K562 (cell line): ENCODE data around the gene DEDD. TPM values are rescaled to one million over a fixed set of nuclear protein-coding genes. Genes with fewer than 3 reads are reported as not detected.

Experiments used
- DMBX1 ChIP-seq: fragments of 250-450 bp; sonication (Bioruptor Pico); IDR thresholded peaks from 2 replicates; pipeline ENCODE4 v1.8.0; 2022; ENCODE audit warnings: inconsistent platforms, mild to moderate bottlenecking, moderate library complexity, borderline replicate concordance
- JUNB ChIP-seq: fragments of 450-650 bp; formaldehyde crosslinking; conservative IDR thresholded peaks from 2 replicates; pipeline ENCODE4 v1.4.0; 2020; ENCODE audit warnings: mild to moderate bottlenecking
- KLF13 ChIP-seq: fragments of 450-650 bp; IDR thresholded peaks from 2 replicates; pipeline ENCODE4 v1.6.1; 2016; ENCODE audit warnings: missing genetic modification characterization, low read depth, mild to moderate bottlenecking, missing compliant biosample characterization, moderate library complexity, borderline replicate concordance
- MECOM ChIP-seq: fragments of 250-450 bp; sonication (Bioruptor Pico); IDR thresholded peaks from 2 replicates; pipeline ENCODE4 v1.8.0; 2022; ENCODE audit warnings: inconsistent platforms
- NFIC ChIP-seq: fragments of 450-650 bp; IDR thresholded peaks from 2 replicates; pipeline ENCODE4 v1.6.1; 2017; ENCODE audit warnings: mild to moderate bottlenecking, inconsistent platforms
- NONO ChIP-seq, 2 experiments: fragments of 200-400 bp in 1 of 2; fragments of 450-650 bp in 1 of 2; formaldehyde crosslinking in 1 of 2; IDR thresholded peaks; 2 replicates each; pipeline ENCODE4 v1.6.1; 2017; ENCODE audit warnings: low read depth in 2 of 2, mild to moderate bottlenecking in 2 of 2, moderate library complexity in 2 of 2, low read length in 1 of 2
- PHTF2 ChIP-seq: fragments of 250-450 bp; sonication (Bioruptor Pico); IDR thresholded peaks from 2 replicates; pipeline ENCODE4 v1.5.0; 2021; ENCODE audit warnings: mild to moderate bottlenecking
- POLR2A ChIP-seq: fragments of 450-650 bp; conservative IDR thresholded peaks from 2 replicates; pipeline ENCODE4 v1.6.1; 2016
- POLR2G ChIP-seq: fragments of 200-400 bp; formaldehyde crosslinking; IDR thresholded peaks from 2 replicates; pipeline ENCODE4 v1.6.1; 2017; ENCODE audit warnings: low read depth, mild to moderate bottlenecking, antibody characterized with exemption, low read length, moderate library complexity
- TBL1XR1 ChIP-seq, 2 experiments: IDR thresholded peaks; 2 replicates each; pipeline ENCODE4 v1.6.1; 2012; ENCODE audit warnings: improper control_type of control experiment in 2 of 2, low read length in 2 of 2, mild to moderate bottlenecking in 1 of 2
- TCF7 ChIP-seq: sonication (generic); IDR thresholded peaks from 2 replicates; pipeline ENCODE4 v1.6.1; 2016; ENCODE audit warnings: antibody characterized with exemption, borderline replicate concordance
- ZNF311 ChIP-seq: fragments of 250-450 bp; sonication (Bioruptor Pico); IDR thresholded peaks from 2 replicates; pipeline ENCODE4 v1.4.0; 2020; ENCODE audit warnings: mild to moderate bottlenecking, moderate library complexity
- ZNF696 ChIP-seq: fragments of 250-450 bp; sonication (Bioruptor Pico); conservative IDR thresholded peaks from 2 replicates; pipeline ENCODE4 v1.4.0; 2020; ENCODE audit warnings: mild to moderate bottlenecking, moderate library complexity
- polyA plus RNA-seq, 8 experiments: library from polyadenylated mRNA; depleted of rRNA in 4 of 8; stranded (reverse) in 5 of 8; unstranded in 3 of 8; fragments of >200 nt; fragmentation: Nextera tagmentation in 2 of 8; fragmentation: Illumina TruSeq in 1 of 8; extraction: Ambion mirVana in 2 of 8; extraction: Trizol in 1 of 8; gene quantifications; 2 replicates each; pipeline versions ENCODE4 v1.2.1 to v1.2.3, GENCODE V29; 2011 to 2014; ENCODE audit warnings: inconsistent platforms in 1 of 8, missing spikeins in 1 of 8
- total RNA-seq, 7 experiments: library from RNA; depleted of rRNA in 6 of 7; stranded (reverse); fragments of >200 nt in 6 of 7; fragmentation: Illumina TruSeq in 2 of 7; extraction: Trizol in 2 of 7; gene quantifications; 2 replicates each; pipeline versions ENCODE4 v1.2.1 to v1.2.3, GENCODE V29; 2011 to 2021; ENCODE audit warnings: low replicate concordance in 1 of 7
- TF ChIP-seq, protein P1 (sequence below): fragments of 150-350 bp; conservative IDR thresholded peaks from 2 replicates; pipeline ENCODE4 v1.6.1; 2014; ENCODE audit warnings: low read length
- TF ChIP-seq, protein P2 (sequence below): fragments of 250-450 bp; sonication (Bioruptor Pico); IDR thresholded peaks from 2 replicates; pipeline ENCODE4 v1.9.0; 2021; ENCODE audit warnings: mild to moderate bottlenecking
- TF ChIP-seq, protein P3 (sequence below): fragments of 450-650 bp; IDR thresholded peaks from 2 replicates; pipeline ENCODE4 v1.6.1; 2014; ENCODE audit warnings: low read depth, mild to moderate bottlenecking, moderate library complexity, borderline replicate concordance
- TF ChIP-seq, protein P4 (sequence below): sonication (generic); formaldehyde crosslinking; IDR thresholded peaks from 2 replicates; pipeline ENCODE4 v1.8.0; 2022; ENCODE audit warnings: mild to moderate bottlenecking, missing genetic modification reagents
- TF ChIP-seq, protein P5 (sequence below): fragments of 250-450 bp; sonication (Bioruptor Pico); IDR thresholded peaks from 2 replicates; pipeline ENCODE4 v1.5.0; 2021; ENCODE audit warnings: mild to moderate bottlenecking, moderate library complexity

Gene DEDD
- total and polyA plus RNA-seq, 9 of the 15 experiments (the other 6 are each of a cell fraction or from before 2014, with no cell fraction given): 11.6 to 41.0 (median 16.8) TPM

DNA sequence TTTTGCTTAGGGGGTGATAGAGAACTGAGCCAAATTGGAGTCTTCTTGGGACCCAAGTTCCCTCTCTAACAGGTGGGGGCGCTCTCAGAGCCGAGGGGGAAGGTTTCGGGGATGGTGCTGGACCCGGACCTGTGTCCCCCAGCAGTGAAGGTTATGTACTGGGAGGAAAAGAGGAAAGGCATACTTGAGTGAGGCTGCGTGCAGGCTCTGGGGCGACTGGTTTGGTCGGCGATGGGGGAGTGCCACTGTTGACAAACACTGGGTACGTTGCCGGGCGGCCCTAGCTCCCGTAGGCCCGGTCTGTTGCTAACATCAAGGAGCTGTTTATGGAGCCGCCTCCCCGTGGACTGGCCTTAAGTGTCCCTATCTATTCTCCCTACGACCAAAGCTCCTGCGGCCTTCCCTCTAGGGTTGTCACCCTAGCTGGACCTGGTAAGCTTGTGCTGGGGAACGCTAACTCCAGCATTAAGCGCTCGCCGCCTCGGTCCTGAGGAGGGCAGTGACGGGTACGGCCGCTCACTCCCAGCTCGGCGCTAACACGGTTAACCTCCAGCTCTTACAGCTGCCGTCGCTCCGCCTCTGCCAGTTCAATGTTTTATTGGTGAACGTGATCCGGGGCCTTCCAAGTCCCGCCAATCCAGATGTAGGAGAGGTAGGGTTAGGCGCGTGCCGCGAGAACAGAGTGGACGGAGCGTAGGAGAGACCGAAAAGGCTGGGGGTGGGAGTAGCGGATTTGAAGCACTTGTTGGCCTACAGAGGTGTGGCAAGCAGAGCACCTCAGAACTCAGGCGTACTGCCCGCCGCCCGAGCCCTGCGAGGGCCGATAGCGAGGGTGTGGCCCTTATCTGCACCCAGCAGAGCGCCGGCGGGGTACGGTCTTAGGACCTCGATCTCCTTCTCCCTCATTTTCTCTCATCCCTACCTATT is 33.5 kb upstream of the DEDD start, which contains the start of gene PPOX (continued):
- TF ChIP-seq, protein P1, sequence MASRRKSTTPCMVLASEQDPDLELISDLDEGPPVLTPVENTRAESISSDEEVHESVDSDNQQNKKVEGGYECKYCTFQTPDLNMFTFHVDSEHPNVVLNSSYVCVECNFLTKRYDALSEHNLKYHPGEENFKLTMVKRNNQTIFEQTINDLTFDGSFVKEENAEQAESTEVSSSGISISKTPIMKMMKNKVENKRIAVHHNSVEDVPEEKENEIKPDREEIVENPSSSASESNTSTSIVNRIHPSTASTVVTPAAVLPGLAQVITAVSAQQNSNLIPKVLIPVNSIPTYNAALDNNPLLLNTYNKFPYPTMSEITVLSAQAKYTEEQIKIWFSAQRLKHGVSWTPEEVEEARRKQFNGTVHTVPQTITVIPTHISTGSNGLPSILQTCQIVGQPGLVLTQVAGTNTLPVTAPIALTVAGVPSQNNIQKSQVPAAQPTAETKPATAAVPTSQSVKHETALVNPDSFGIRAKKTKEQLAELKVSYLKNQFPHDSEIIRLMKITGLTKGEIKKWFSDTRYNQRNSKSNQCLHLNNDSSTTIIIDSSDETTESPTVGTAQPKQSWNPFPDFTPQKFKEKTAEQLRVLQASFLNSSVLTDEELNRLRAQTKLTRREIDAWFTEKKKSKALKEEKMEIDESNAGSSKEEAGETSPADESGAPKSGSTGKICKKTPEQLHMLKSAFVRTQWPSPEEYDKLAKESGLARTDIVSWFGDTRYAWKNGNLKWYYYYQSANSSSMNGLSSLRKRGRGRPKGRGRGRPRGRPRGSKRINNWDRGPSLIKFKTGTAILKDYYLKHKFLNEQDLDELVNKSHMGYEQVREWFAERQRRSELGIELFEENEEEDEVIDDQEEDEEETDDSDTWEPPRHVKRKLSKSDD: no peak
- TF ChIP-seq, protein P2, sequence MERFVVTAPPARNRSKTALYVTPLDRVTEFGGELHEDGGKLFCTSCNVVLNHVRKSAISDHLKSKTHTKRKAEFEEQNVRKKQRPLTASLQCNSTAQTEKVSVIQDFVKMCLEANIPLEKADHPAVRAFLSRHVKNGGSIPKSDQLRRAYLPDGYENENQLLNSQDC (CRISPR knock-in tag): 0 out of 2 replicates have a peak, but pooled peaks have one; percentile 7
- TF ChIP-seq JUNB (no peak), MECOM (CRISPR knock-in tag) (no peak), POLR2A (peak; percentile 96), PHTF2 (CRISPR knock-in tag) (no peak), POLR2G (peak; percentile 93), DMBX1 (CRISPR knock-in tag) (peak; percentile 76), TBL1XR1 (IDR thresholded peaks at IDR 0.05; ENCODE audit: low read length in 2 of 2) (peak; percentile 78 to 94; a peak in 3 of 4 replicates), NFIC (peak; percentile 93), ZNF696 (CRISPR knock-in tag) (no peak), NONO (IDR thresholded peaks at IDR 0.05; ENCODE audit: low read depth in 2 of 2, low read length in 1 of 2) (peak in 1 of 2 experiments; percentile 87; a peak in 2 of 4 replicates), TCF7 (peak; percentile 75), KLF13 (tag) (0 out of 2 replicates have a peak, but pooled peaks have one; percentile 77), ZNF311 (CRISPR knock-in tag) (no peak)
- TF ChIP-seq, protein P3, sequence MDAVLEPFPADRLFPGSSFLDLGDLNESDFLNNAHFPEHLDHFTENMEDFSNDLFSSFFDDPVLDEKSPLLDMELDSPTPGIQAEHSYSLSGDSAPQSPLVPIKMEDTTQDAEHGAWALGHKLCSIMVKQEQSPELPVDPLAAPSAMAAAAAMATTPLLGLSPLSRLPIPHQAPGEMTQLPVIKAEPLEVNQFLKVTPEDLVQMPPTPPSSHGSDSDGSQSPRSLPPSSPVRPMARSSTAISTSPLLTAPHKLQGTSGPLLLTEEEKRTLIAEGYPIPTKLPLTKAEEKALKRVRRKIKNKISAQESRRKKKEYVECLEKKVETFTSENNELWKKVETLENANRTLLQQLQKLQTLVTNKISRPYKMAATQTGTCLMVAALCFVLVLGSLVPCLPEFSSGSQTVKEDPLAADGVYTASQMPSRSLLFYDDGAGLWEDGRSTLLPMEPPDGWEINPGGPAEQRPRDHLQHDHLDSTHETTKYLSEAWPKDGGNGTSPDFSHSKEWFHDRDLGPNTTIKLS: peak; percentile 81; the same call in 1 of the 2 replicates
- TF ChIP-seq, protein P4, sequence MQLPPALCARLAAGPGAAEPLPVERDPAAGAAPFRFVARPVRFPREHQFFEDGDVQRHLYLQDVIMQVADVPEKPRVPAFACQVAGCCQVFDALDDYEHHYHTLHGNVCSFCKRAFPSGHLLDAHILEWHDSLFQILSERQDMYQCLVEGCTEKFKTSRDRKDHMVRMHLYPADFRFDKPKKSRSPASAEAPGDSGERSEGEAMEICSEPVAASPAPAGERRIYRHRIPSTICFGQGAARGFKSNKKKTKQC (CRISPR knock-in tag): 0 out of 2 replicates have a peak, but pooled peaks have one; percentile 1
- TF ChIP-seq, protein P5, sequence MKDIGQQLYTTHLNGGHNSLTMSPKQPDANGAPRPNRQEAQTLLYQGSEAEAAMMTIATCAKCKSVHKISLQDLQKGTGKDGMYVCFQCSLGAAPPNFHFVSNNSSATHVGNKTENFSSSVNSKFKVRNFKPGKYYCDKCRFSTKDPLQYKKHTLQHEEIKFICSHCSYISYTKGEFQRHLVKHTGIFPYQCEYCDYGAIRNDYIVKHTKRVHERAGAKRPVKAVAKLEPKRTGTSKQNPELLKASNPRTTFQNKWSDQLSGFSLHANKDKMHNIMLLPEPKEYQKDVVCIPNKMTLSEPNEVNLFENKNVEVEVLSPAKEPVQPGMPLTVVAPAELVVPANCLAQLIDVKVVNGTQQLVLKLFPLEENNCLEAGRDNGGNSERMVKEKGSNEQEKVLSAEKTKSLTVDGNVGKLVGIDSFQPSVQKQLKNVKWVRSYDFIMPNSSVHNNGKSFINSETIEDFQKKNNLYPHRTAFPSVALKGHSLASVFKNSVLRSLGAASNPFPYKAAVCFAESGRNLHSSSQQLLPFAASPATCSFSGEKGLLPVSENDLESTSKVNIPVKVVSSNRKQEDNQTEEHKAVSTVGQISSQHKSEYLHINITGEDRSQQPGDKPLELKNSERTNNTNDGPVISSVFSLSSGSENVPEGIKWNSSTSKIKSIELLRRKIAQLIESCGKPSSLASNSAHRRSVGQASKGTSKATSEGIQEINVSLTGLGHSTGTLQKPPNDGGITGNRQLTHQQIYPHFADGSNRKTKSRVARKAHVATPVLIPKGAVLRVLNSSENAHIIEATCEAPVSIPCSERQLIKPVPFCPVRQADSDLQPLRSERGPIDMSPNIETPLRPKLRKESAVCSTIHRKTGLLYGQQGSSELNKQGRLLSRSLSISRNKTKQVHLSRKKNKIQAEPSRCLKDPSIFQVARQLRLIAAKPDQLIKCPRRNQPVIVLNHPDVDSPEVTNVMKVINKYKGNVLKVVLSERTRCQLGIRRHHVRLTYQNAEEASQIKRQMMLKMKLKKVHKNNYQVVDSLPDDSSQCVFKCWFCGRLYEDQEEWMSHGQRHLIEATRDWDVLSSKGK (CRISPR knock-in tag): no peak
